ENCODE data around the gene SLC47A1. TPM values are rescaled to one million over a fixed set of nuclear protein-coding genes. Genes with fewer than 3 reads are reported as not detected.

Gene SLC47A1
- total and polyA plus RNA-seq, 10 of the 15 experiments (the other 5 are each of a cell fraction or from before 2014, with no cell fraction given) = 0.41 TPM; not detected in 9

DNA sequence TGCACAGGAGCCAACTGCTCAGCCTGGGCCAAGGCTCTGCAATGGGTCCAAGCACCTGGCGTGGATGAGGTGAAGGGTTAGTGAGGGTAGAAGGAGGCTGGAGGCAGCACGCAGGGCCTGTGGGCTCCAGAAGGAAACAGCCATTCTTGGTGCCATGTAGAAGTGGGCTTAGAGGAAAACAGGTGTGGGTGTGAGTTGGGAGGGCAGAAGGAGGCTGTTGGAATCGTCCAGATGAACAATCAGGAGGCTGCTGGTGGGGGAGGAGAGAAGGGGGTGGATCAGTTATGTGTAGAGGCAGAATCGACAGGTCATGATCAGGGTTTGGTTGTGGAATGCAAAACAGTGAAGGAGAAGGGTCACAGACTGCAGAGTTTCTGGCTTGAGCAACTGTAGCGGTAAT lies 63.2 kb downstream of the SLC47A1 start:
- 14% methylated on average over 5 of the region's 5 CpGs for WGBS (ENCODE audit: insufficient coverage, insufficient replicate concordance, low lambda C conversion rate, missing lambda C conversion rate)
- ChIA-PET SMC1A (ENCODE audit: uncharacterized antibody, unreplicated experiment) (no interaction called here), RAD21 (ENCODE audit: unreplicated experiment) (no interaction called here), POLR2A (no interaction called here), CTCF (no interaction called here)
- no TSS peak for BruUV-seq (replicated peaks)
- no peak for DNase-seq (ENCODE audit: low read depth, low spot score)
- intact Hi-C loops (cut with micrococcal nuclease; ENCODE audit: unreplicated experiment) = no loop called here
- in situ Hi-C loops (cut with MboI) = no loop called here
- TF ChIP-seq EED (IDR thresholded peaks at IDR 0.05; ENCODE audit: low read depth) = no peak
- TF ChIP-seq, protein P1, sequence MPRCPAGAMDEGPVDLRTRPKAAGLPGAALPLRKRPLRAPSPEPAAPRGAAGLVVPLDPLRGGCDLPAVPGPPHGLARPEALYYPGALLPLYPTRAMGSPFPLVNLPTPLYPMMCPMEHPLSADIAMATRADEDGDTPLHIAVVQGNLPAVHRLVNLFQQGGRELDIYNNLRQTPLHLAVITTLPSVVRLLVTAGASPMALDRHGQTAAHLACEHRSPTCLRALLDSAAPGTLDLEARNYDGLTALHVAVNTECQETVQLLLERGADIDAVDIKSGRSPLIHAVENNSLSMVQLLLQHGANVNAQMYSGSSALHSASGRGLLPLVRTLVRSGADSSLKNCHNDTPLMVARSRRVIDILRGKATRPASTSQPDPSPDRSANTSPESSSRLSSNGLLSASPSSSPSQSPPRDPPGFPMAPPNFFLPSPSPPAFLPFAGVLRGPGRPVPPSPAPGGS (IDR thresholded peaks at IDR 0.05; ENCODE audit: borderline replicate concordance, insufficient read depth, low read depth, low read length, poor library complexity, severe bottlenecking) = no peak
- no peak for TF ChIP-seq BHLHE40 (IDR thresholded peaks at IDR 0.05; ENCODE audit: borderline replicate concordance in 1 of 2, low read depth in 2 of 2, low read length in 1 of 2)
- no peak for TF ChIP-seq ZNF274 (IDR thresholded peaks at IDR 0.05; ENCODE audit: insufficient read depth, insufficient read length)
- TF ChIP-seq, protein P2, sequence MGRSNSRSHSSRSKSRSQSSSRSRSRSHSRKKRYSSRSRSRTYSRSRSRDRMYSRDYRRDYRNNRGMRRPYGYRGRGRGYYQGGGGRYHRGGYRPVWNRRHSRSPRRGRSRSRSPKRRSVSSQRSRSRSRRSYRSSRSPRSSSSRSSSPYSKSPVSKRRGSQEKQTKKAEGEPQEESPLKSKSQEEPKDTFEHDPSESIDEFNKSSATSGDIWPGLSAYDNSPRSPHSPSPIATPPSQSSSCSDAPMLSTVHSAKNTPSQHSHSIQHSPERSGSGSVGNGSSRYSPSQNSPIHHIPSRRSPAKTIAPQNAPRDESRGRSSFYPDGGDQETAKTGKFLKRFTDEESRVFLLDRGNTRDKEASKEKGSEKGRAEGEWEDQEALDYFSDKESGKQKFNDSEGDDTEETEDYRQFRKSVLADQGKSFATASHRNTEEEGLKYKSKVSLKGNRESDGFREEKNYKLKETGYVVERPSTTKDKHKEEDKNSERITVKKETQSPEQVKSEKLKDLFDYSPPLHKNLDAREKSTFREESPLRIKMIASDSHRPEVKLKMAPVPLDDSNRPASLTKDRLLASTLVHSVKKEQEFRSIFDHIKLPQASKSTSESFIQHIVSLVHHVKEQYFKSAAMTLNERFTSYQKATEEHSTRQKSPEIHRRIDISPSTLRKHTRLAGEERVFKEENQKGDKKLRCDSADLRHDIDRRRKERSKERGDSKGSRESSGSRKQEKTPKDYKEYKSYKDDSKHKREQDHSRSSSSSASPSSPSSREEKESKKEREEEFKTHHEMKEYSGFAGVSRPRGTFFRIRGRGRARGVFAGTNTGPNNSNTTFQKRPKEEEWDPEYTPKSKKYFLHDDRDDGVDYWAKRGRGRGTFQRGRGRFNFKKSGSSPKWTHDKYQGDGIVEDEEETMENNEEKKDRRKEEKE (IDR thresholded peaks at IDR 0.05) = no peak
- TF ChIP-seq, protein P3, sequence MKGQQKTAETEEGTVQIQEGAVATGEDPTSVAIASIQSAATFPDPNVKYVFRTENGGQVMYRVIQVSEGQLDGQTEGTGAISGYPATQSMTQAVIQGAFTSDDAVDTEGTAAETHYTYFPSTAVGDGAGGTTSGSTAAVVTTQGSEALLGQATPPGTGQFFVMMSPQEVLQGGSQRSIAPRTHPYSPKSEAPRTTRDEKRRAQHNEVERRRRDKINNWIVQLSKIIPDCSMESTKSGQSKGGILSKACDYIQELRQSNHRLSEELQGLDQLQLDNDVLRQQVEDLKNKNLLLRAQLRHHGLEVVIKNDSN (IDR thresholded peaks at IDR 0.05; ENCODE audit: borderline replicate concordance, extremely low read length, insufficient read depth, low read depth, low read length) = no peak
- TF ChIP-seq ZBED1 (IDR thresholded peaks at IDR 0.05; ENCODE audit: borderline replicate concordance) = no peak
- no peak for TF ChIP-seq MXI1 (IDR thresholded peaks at IDR 0.05; ENCODE audit: low read depth, low read length)
- no peak for TF ChIP-seq MEF2A (IDR thresholded peaks at IDR 0.05; ENCODE audit: insufficient read depth, low read depth, low read length)
- no peak for TF ChIP-seq NRF1 (conservative IDR thresholded peaks at IDR 0.05; ENCODE audit: low read depth, low read length)
- TF ChIP-seq WRNIP1 (IDR thresholded peaks at IDR 0.05; ENCODE audit: borderline replicate concordance, low read depth, low read length) = no peak
- no peak for TF ChIP-seq EZH2 (IDR thresholded peaks at IDR 0.05; ENCODE audit: borderline replicate concordance, control insufficient read depth, low read depth, low read length)
- TF ChIP-seq, protein P4, sequence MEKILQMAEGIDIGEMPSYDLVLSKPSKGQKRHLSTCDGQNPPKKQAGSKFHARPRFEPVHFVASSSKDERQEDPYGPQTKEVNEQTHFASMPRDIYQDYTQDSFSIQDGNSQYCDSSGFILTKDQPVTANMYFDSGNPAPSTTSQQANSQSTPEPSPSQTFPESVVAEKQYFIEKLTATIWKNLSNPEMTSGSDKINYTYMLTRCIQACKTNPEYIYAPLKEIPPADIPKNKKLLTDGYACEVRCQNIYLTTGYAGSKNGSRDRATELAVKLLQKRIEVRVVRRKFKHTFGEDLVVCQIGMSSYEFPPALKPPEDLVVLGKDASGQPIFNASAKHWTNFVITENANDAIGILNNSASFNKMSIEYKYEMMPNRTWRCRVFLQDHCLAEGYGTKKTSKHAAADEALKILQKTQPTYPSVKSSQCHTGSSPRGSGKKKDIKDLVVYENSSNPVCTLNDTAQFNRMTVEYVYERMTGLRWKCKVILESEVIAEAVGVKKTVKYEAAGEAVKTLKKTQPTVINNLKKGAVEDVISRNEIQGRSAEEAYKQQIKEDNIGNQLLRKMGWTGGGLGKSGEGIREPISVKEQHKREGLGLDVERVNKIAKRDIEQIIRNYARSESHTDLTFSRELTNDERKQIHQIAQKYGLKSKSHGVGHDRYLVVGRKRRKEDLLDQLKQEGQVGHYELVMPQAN (conservative IDR thresholded peaks at IDR 0.05) = no peak
- TF ChIP-seq SUPT20H (IDR thresholded peaks at IDR 0.05; ENCODE audit: borderline replicate concordance, control insufficient read depth, low read depth, low read length) = no peak
- Histone ChIP-seq H3K4me3 (no peak overlapping the region), H3K27ac (ENCODE audit: control insufficient read depth, insufficient read depth) (no peak overlapping the region), H3K9ac (ENCODE audit: control insufficient read depth, insufficient read depth, low read length) (no peak overlapping the region), H3K4me1 (ENCODE audit: control insufficient read depth, insufficient read depth, low read length) (no peaks in the 10 kb centered on the region), H4K20me1 (ENCODE audit: control insufficient read depth, insufficient read depth) (no peaks in the 10 kb centered on the region), H3K4me2 (ENCODE audit: control insufficient read depth, insufficient read depth) (no peak overlapping the region), H2AFZ (ENCODE audit: control insufficient read depth, low read depth, low read length) (no peak overlapping the region), H3K36me3 (ENCODE audit: control insufficient read depth in 2 of 2, insufficient read depth in 2 of 2, low read length in 1 of 2) (no peaks in the 10 kb centered on the region), H3K79me2 (ENCODE audit: control insufficient read depth, insufficient read depth, low read length) (no peaks in the 10 kb centered on the region), H3K9me3 (replicated peaks; ENCODE audit: control insufficient read depth, insufficient read depth, low read length) (no peaks in the 10 kb centered on the region), H3K27me3 (replicated peaks in 1 of 2; ENCODE audit: control insufficient read depth in 2 of 2, insufficient read depth in 2 of 2, low read length in 1 of 2) (no peaks in the 10 kb centered on the region; a peak in 1 of 4 replicates)
- no peak for FAIRE-seq
- no peak for ATAC-seq

Measured in GM12878 (cell line).